Epidermal melanocyte (primary cell): Measurements from ENCODE around the gene GSDMA.
"Not testable (repeated sequence)": the region's sequence is repeated elsewhere in the genome, so short reads cannot be mapped to it uniquely, and the experiment has no call there.

Experiments used
- DNase-seq: peaks from one replicate; pipeline ENCODE4 v3.0.0; 2011; ENCODE audit warnings: low spot score; ENCODE audit not compliant: insufficient read length

The GSDMA gene

DNA sequence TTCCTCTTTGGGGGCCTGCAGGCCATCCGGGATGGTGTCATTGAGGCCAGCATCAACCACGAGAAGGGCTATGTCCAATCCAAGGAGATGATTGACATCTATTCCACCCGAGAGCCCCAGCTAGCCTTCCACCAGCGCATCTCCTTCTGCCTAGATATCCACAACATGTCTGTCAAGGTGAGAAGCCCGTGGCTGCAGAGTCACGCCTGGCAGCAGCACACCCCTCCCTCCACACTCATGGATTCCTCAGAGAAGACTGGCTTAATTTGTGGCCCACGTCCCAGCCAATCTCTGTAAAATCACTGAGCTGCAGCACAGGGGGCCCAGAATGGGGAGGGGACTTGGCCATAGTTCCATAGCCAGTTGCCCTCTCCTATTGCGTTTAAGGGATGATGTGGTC is 33.4 kb downstream of the GSDMA start:
- no peak for DNase-seq

GRCh38 chr17:39996800-39997199 is 34.0 kb downstream of the GSDMA start:
- no peak for DNase-seq

DNA sequence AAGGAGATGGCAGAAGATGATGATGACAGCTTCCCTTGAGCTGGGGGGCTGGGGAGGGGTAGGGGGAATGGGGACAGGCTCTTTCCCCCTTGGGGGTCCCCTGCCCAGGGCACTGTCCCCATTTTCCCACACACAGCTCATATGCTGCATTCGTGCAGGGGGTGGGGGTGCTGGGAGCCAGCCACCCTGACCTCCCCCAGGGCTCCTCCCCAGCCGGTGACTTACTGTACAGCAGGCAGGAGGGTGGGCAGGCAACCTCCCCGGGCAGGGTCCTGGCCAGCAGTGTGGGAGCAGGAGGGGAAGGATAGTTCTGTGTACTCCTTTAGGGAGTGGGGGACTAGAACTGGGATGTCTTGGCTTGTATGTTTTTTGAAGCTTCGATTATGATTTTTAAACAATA is 34.7 kb downstream of the GSDMA start:
- no peak for DNase-seq

DNA sequence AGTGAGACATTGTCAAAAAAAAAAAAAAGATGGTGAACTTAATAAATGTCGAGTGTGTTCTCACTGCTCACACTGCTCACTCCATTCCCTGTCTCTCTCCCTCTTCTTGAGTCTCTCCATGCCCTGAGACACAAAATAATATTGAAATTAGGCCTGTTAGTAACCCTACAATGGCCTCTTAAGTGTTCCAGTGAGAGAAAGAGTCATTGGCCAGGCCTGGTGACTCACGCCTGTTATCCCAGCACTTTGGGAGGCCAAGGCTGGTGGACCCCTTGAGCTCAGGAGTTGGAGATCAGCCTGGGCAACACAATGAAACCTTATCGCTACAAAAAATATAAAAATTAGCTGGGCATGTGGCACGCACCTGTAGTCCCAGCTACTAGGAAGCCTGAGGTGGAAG is 36.3 kb downstream of the GSDMA start:
- no peak for DNase-seq

DNA sequence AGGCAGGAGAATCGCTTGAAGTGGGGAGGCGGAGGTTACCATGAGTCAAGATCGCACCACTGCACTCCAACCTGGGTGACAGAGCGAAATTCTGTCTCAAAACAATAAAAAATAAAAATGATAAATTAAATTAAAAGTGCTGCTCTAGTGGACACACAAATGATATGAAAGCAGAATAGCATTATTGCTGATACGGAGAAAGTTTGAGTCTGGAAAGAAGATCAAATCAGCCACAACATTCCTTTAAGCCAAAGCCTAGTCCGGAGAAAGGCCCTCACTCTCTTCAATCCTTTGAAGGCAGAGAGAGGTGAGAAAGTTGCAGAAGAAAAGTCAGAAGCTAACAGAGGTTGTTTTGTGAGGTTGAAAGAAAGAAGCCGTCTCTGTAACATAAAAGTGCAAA is 37.4 kb downstream of the GSDMA start:
- no peak for DNase-seq

DNA sequence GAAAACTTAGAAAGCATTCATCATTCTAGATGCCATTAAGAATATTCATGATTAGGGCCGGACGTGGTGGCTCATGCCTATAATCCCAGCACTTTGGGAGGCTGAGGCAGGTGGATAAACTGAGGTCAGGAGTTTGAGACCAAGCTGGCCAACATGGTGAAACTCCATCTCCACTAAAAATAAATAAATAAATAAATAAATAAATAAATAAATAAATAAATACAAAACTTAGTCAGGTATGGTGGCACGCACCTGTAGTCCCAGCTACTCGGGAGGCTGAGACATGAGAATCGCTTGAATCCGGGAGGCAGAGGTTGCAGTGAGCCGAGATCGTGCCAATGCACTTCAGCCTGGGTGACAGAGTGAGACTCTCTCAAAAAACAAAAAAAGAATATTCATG is 38.5 kb downstream of the GSDMA start:
- DNase-seq, result not testable (repeated sequence)

- DNase-seq, result no peak
Measured at GRCh38 chr17:40004072-40004471, 41.3 kb downstream of the GSDMA start.

DNA sequence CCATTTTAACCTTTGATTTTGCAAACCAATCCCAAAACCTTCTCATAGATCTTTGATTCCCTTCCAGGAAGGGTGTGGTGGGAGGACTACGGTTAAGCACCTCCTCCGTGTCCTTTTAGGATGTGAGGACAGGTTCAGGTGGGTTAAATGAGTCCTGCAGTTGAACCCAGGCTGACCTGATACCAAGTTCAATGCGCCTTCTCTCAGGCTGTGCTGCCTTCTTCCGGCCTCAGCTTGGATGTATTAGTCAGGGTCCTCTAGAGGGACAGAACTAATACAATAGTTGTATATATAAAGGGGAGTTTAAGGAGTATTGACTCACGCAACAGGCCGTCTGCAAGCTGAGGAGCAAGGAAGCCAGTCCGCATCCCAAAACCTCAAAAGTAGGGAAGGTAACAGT is 41.9 kb downstream of the GSDMA start:
- no peak for DNase-seq

DNA sequence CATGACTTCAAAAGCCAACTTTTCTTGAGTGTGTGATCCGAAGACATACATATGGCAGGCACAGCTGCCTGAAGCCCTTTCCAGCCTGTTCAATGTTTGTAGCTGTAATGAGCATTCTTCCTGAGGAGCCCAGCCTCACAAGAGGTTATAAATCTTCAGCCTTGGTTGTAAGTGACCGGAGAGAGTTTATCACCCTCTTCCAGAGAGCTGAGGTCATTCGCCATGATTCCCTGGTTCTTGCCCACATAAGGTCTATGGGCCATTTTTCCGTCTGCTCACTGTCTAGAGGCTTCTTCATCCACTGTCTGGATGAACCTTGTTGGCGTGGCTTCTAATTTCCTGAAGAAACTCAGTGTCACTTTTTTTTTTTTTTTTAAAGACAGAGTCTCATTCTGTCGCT is 42.7 kb downstream of the GSDMA start:
- DNase-seq, result no peak

GRCh38 chr17:40010946-40011500 is 48.2 kb downstream of the GSDMA start:
- DNase-seq, result not testable (repeated sequence)

DNA sequence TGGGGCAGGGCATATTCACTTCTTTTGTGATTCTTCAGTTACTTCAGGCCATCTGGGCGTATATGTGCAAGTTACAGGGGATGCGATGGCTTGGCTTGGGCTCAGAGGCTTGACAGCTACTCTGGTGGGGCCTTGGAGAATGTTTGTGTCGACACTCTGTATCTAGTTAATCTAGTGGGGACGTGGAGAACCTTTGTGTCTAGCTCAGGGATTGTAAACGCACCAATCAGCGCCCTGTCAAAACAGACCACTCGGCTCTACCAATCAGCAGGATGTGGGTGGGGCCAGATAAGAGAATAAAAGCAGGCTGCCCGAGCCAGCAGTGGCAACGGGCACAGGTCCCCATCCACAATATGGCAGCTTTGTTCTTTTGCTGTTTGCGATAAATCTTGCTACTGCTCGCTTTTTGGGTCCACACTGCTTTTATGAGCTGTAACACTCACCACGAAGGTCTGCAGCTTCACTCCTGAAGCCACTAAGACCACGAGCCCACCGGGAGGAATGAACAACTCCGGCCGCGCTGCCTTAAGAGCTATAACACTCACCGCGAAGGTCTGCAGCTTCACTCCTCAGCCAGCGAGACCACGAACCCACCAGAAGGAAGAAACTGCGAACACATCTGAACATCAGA is 49.3 kb downstream of the GSDMA start:
- not testable (repeated sequence) for DNase-seq

- no peak for DNase-seq
Measured at GRCh38 chr17:40014375-40014980, 51.7 kb downstream of the GSDMA start.

GRCh38 chr17:40015005-40015997 is 52.5 kb downstream of the GSDMA start, which contains the start of gene CSF3:
TSS of gene CSF3 (plus strand) at chr17:40015440. CDS start at chr17:40015475, 35 bp downstream.
- no peak for DNase-seq

- no peak for DNase-seq
Measured at GRCh38 chr17:40015998-40016985, 53.5 kb downstream of the GSDMA start.

GRCh38 chr17:40017422-40018080 is 54.7 kb downstream of the GSDMA start:
- no peak for DNase-seq

GRCh38 chr17:40018211-40019121 is 55.7 kb downstream of the GSDMA start:
- DNase-seq, result no peak

- DNase-seq, result no peak
Measured at GRCh38 chr17:40019140-40019991, 56.6 kb downstream of the GSDMA start.

GRCh38 chr17:40020146-40020545 is 57.3 kb downstream of the GSDMA start:
- DNase-seq, result no peak
